HepG2 (cell line): ENCODE measurements around the gene TRAP1. TPM values are rescaled to one million over a fixed set of nuclear protein-coding genes. Genes with fewer than 3 reads are reported as not detected.

ENCODE experiments used
- CHD2 ChIP-seq: IDR thresholded peaks from 2 replicates; pipeline ENCODE4 v1.6.1; 2011; ENCODE audit warnings: low read depth, low read length, improper control_type of control experiment
- EP300 ChIP-seq, 3 experiments: sonication (generic) in 1 of 3; formaldehyde crosslinking in 1 of 3; IDR thresholded peaks; 2 replicates each; pipeline versions ENCODE4 v1.5.1 to v1.6.1; 2011 to 2020; ENCODE audit warnings: low read depth in 2 of 3, low read length in 2 of 3, borderline replicate concordance in 1 of 3, improper control_type of control experiment in 1 of 3, mild to moderate bottlenecking in 1 of 3, missing genetic modification reagents in 1 of 3, moderate library complexity in 1 of 3
- GATAD1 ChIP-seq: IDR thresholded peaks from 2 replicates; pipeline ENCODE4 v1.6.1; 2016; ENCODE audit warnings: missing genetic modification reagents, missing compliant biosample characterization
- MTA3 ChIP-seq: sonication (generic); formaldehyde crosslinking; IDR thresholded peaks from 2 replicates; pipeline ENCODE4 v1.4.0; 2020; ENCODE audit warnings: missing genetic modification reagents
- NR2F6 ChIP-seq, 2 experiments: IDR thresholded peaks; 2 replicates each; pipeline ENCODE4 v1.6.1; 2016; ENCODE audit warnings: antibody characterized with exemption in 1 of 2, mild to moderate bottlenecking in 1 of 2
- PCBP2 ChIP-seq: fragments of 200-400 bp; formaldehyde crosslinking; optimal IDR thresholded peaks from 2 replicates; pipeline ENCODE3; 2018; ENCODE audit warnings: low read length, low read depth; ENCODE audit not compliant: poor library complexity, severe bottlenecking
- SAFB2 ChIP-seq: sonication (generic); formaldehyde crosslinking; IDR thresholded peaks from 2 replicates; pipeline ENCODE4 v1.5.1; 2020; ENCODE audit warnings: missing genetic modification reagents, low read depth, mild to moderate bottlenecking, borderline replicate concordance
- SMARCC2 ChIP-seq: fragments of 450-650 bp; IDR thresholded peaks from 2 replicates; pipeline ENCODE4 v1.6.1; 2017; ENCODE audit warnings: antibody characterized with exemption, mild to moderate bottlenecking
- XBP1 ChIP-seq: sonication (generic); formaldehyde crosslinking; IDR thresholded peaks from 2 replicates; pipeline ENCODE4 v1.5.0; 2020; ENCODE audit warnings: missing genetic modification reagents
- ZNF331 ChIP-seq: sonication (generic); formaldehyde crosslinking; IDR thresholded peaks from 2 replicates; pipeline ENCODE4 v1.4.0; 2020; ENCODE audit warnings: missing genetic modification reagents
- ZNF775 ChIP-seq: sonication (generic); formaldehyde crosslinking; IDR thresholded peaks from 2 replicates; pipeline ENCODE4 v1.4.0; 2020; ENCODE audit warnings: missing genetic modification reagents, mild to moderate bottlenecking, moderate library complexity, borderline replicate concordance
- polyA plus RNA-seq, 8 experiments: library from polyadenylated mRNA; depleted of rRNA in 3 of 8; stranded (reverse) in 7 of 8; unstranded in 1 of 8; fragments of >200 nt; fragmentation: Illumina TruSeq in 4 of 8; extraction: Trizol in 4 of 8; gene quantifications; 2 replicates each; pipeline versions ENCODE4 v1.2.1 to v1.2.3, GENCODE V29; 2011 to 2016; ENCODE audit warnings: low read depth in 4 of 8, missing spikeins in 1 of 8, mixed read lengths in 1 of 8; ENCODE audit not compliant: insufficient read depth in 1 of 8
- total RNA-seq, 5 experiments: library from RNA; depleted of rRNA; stranded (reverse); fragments of >200 nt; fragmentation: Illumina TruSeq; extraction: Trizol; gene quantifications; 2 replicates each; pipeline ENCODE4 v1.2.3, GENCODE V29; 2016; ENCODE audit warnings: low read depth in 1 of 5
- TF ChIP-seq, protein P1 (sequence below): sonication (generic); formaldehyde crosslinking; IDR thresholded peaks from 2 replicates; pipeline ENCODE4 v1.4.0; 2020; ENCODE audit warnings: missing genetic modification reagents
- TF ChIP-seq, protein P2 (sequence below): sonication (generic); formaldehyde crosslinking; IDR thresholded peaks from 2 replicates; pipeline ENCODE4 v1.9.0; 2021; ENCODE audit warnings: mild to moderate bottlenecking, missing genetic modification reagents
- TF ChIP-seq, protein P3 (sequence below): sonication (generic); formaldehyde crosslinking; IDR thresholded peaks from 2 replicates; pipeline ENCODE4 v1.8.1; 2022; ENCODE audit warnings: mild to moderate bottlenecking, missing genetic modification reagents
- TF ChIP-seq, protein P4 (sequence below): sonication (generic); formaldehyde crosslinking; IDR thresholded peaks from 2 replicates; pipeline ENCODE4 v1.8.0; 2022; ENCODE audit warnings: low read depth, missing genetic modification reagents
- TF ChIP-seq, protein P5 (sequence below): IDR thresholded peaks from 2 replicates; pipeline ENCODE4 v1.6.1; 2012; ENCODE audit warnings: inconsistent platforms

The TRAP1 gene
- total and polyA plus RNA-seq, 2 of the 13 experiments (the other 11 are each of a cell fraction or from before 2014, with no cell fraction given): 127 to 240 TPM

DNA sequence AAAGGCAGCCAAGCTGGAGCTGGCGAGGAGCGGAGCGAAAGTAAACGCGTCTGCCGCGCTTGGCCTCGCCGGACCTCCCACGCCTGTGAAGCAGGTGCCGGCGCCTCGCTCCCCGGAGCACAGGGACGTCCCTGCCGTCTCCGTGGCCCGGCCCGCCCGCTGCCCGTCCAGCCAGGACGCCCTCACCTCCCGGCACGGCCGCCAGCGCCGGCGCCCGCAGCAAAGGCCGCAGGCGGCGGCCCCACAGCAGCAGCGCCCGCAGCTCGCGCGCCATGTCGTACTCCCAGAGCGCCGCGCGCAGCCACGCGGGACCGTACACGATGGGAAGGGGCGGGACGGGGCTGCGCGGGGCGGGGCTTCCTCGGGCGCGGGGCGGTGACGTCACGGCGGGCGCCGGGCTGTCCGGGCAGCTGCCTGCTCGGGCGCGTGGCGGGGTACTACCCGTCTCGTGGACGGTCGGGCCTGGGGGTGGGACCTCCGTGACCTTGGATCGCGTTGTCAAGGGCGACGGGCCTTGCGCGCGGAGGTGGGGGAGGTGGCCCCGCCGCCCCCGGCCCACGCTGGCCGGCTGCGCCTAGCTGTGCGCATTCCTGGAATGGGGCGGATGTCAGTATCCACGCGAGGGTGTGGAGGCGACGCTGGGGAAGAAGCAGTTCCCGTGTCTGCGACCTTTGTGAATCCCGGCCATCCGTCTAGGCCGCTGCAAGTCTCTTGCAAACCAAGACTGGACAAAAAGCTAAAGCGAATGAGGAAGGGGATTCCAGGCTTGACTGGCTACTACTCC, at the start of gene TRAP1 (continued):
- no peak for TF ChIP-seq ZNF331 (CRISPR knock-in tag)
- TF ChIP-seq, protein P1, sequence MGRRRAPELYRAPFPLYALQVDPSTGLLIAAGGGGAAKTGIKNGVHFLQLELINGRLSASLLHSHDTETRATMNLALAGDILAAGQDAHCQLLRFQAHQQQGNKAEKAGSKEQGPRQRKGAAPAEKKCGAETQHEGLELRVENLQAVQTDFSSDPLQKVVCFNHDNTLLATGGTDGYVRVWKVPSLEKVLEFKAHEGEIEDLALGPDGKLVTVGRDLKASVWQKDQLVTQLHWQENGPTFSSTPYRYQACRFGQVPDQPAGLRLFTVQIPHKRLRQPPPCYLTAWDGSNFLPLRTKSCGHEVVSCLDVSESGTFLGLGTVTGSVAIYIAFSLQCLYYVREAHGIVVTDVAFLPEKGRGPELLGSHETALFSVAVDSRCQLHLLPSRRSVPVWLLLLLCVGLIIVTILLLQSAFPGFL: 0 out of 2 replicates have a peak, but pooled peaks have one; percentile 44
- TF ChIP-seq, protein P2, sequence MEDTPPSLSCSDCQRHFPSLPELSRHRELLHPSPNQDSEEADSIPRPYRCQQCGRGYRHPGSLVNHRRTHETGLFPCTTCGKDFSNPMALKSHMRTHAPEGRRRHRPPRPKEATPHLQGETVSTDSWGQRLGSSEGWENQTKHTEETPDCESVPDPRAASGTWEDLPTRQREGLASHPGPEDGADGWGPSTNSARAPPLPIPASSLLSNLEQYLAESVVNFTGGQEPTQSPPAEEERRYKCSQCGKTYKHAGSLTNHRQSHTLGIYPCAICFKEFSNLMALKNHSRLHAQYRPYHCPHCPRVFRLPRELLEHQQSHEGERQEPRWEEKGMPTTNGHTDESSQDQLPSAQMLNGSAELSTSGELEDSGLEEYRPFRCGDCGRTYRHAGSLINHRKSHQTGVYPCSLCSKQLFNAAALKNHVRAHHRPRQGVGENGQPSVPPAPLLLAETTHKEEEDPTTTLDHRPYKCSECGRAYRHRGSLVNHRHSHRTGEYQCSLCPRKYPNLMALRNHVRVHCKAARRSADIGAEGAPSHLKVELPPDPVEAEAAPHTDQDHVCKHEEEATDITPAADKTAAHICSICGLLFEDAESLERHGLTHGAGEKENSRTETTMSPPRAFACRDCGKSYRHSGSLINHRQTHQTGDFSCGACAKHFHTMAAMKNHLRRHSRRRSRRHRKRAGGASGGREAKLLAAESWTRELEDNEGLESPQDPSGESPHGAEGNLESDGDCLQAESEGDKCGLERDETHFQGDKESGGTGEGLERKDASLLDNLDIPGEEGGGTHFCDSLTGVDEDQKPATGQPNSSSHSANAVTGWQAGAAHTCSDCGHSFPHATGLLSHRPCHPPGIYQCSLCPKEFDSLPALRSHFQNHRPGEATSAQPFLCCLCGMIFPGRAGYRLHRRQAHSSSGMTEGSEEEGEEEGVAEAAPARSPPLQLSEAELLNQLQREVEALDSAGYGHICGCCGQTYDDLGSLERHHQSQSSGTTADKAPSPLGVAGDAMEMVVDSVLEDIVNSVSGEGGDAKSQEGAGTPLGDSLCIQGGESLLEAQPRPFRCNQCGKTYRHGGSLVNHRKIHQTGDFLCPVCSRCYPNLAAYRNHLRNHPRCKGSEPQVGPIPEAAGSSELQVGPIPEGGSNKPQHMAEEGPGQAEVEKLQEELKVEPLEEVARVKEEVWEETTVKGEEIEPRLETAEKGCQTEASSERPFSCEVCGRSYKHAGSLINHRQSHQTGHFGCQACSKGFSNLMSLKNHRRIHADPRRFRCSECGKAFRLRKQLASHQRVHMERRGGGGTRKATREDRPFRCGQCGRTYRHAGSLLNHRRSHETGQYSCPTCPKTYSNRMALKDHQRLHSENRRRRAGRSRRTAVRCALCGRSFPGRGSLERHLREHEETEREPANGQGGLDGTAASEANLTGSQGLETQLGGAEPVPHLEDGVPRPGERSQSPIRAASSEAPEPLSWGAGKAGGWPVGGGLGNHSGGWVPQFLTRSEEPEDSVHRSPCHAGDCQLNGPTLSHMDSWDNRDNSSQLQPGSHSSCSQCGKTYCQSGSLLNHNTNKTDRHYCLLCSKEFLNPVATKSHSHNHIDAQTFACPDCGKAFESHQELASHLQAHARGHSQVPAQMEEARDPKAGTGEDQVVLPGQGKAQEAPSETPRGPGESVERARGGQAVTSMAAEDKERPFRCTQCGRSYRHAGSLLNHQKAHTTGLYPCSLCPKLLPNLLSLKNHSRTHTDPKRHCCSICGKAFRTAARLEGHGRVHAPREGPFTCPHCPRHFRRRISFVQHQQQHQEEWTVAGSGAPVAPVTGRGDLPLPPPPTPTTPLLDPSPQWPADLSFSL: no peak
- TF ChIP-seq SAFB2 (CRISPR knock-in tag): peak; percentile 82; the same call in 1 of the 2 replicates
- peak; percentile 62 for TF ChIP-seq CHD2
- TF ChIP-seq, protein P3, sequence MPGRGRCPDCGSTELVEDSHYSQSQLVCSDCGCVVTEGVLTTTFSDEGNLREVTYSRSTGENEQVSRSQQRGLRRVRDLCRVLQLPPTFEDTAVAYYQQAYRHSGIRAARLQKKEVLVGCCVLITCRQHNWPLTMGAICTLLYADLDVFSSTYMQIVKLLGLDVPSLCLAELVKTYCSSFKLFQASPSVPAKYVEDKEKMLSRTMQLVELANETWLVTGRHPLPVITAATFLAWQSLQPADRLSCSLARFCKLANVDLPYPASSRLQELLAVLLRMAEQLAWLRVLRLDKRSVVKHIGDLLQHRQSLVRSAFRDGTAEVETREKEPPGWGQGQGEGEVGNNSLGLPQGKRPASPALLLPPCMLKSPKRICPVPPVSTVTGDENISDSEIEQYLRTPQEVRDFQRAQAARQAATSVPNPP (CRISPR knock-in tag): no peak
- TF ChIP-seq NR2F6 (IDR thresholded peaks at IDR 0.05): no peak
- TF ChIP-seq NR2F6 (CRISPR knock-in tag; IDR thresholded peaks at IDR 0.05): 0 out of 2 replicates have a peak, but pooled peaks have one; percentile 8
- TF ChIP-seq, protein P4, sequence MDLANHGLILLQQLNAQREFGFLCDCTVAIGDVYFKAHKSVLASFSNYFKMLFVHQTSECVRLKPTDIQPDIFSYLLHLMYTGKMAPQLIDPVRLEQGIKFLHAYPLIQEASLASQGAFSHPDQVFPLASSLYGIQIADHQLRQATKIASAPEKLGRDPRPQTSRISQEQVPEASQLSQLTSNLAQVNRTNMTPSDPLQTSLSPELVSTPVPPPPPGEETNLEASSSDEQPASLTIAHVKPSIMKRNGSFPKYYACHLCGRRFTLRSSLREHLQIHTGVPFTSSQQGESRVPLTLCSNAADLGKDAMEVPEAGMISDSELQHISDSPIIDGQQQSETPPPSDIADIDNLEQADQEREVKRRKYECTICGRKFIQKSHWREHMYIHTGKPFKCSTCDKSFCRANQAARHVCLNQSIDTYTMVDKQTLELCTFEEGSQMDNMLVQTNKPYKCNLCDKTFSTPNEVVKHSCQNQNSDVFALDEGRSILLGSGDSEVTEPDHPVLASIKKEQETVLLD: peak; percentile 27; the same call in 1 of the 2 replicates
- no peak for TF ChIP-seq MTA3 (CRISPR knock-in tag)
- TF ChIP-seq, protein P5, sequence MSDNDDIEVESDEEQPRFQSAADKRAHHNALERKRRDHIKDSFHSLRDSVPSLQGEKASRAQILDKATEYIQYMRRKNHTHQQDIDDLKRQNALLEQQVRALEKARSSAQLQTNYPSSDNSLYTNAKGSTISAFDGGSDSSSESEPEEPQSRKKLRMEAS: peak; percentile 94
- TF ChIP-seq GATAD1 (CRISPR knock-in tag): peak; percentile 85
- TF ChIP-seq ZNF775: no peak
- no peak for TF ChIP-seq SMARCC2
- no peak for TF ChIP-seq PCBP2
- no peak for TF ChIP-seq EP300 (IDR thresholded peaks at IDR 0.05; ENCODE audit: low read depth in 2 of 2, low read length in 2 of 2)
- peak; percentile 42; the same call in 1 of the 2 replicates for TF ChIP-seq EP300 (CRISPR knock-in tag; IDR thresholded peaks at IDR 0.05; ENCODE audit: borderline replicate concordance)
- no peak for TF ChIP-seq XBP1 (CRISPR knock-in tag)
